OCI-LY1 (cell line): ENCODE data around the gene KCNN3.

ENCODE experiments used
- H2AFZ ChIP-seq: fragments of 200-600 bp; sonication (generic), shearing (Covaris generic); 2 replicates; pipeline ENCODE4 v1.6.0; 2014; ENCODE audit warnings: antibody characterized with exemption, mild to moderate bottlenecking, low read length
- H3F3A ChIP-seq: fragments of 200-600 bp; sonication (generic), shearing (Covaris generic); 2 replicates; pipeline ENCODE4 v1.6.0; 2014; ENCODE audit warnings: mild to moderate bottlenecking, antibody characterized with exemption, low read length, moderate library complexity; ENCODE audit not compliant: insufficient read depth
- H3K27ac ChIP-seq: fragments of 200-600 bp; sonication (generic); 2 replicates; pipeline ENCODE4 v1.5.1; 2014; ENCODE audit warnings: low read length, mixed run types, mild to moderate bottlenecking, low read depth; ENCODE audit not compliant: poor library complexity, severe bottlenecking
- H3K27me3 ChIP-seq: fragments of 200-600 bp; sonication (generic); 2 replicates; pipeline ENCODE4 v1.6.0; 2014; ENCODE audit warnings: antibody characterized with exemption, mild to moderate bottlenecking, low read length, moderate library complexity; ENCODE audit not compliant: insufficient read depth
- H3K36me3 ChIP-seq: fragments of 200-600 bp; sonication (generic); 2 replicates; pipeline ENCODE4 v1.6.1; 2014; ENCODE audit warnings: mild to moderate bottlenecking, antibody characterized with exemption, low read length, moderate library complexity, mixed read lengths; ENCODE audit not compliant: insufficient read depth
- H3K4me1 ChIP-seq: fragments of 200-600 bp; sonication (generic); 2 replicates; pipeline ENCODE4 v1.5.1; 2014; ENCODE audit warnings: mild to moderate bottlenecking, low read length, moderate library complexity; ENCODE audit not compliant: insufficient read depth, severe bottlenecking
- H3K4me2 ChIP-seq: fragments of 200-600 bp; sonication (generic), shearing (Covaris generic); 2 replicates; pipeline ENCODE4 v1.6.1; 2014; ENCODE audit warnings: low read length
- H3K4me3 ChIP-seq: fragments of 200-600 bp; sonication (generic); 2 replicates; pipeline ENCODE4 v1.5.1; 2014; ENCODE audit warnings: low read length, low read depth, mild to moderate bottlenecking, mixed read lengths; ENCODE audit not compliant: poor library complexity, severe bottlenecking
- H3K79me2 ChIP-seq: fragments of 200-600 bp; shearing (Covaris generic); 2 replicates; pipeline ENCODE4 v1.6.1; 2016; ENCODE audit warnings: mixed run types, low read length, mixed read lengths; ENCODE audit not compliant: insufficient read depth
- H3K9ac ChIP-seq: fragments of 200-600 bp; sonication (generic), shearing (Covaris generic); 2 replicates; pipeline ENCODE4 v1.6.1; 2014; ENCODE audit warnings: mild to moderate bottlenecking, low read length, mixed read lengths
- H3K9me2 ChIP-seq: fragments of 200-600 bp; sonication (generic), shearing (Covaris generic); 2 replicates; pipeline ENCODE4 v1.6.1; 2014; ENCODE audit warnings: low read depth, mild to moderate bottlenecking, low read length, mixed read lengths
- H3K9me3 ChIP-seq: fragments of 200-600 bp; shearing (Covaris generic); 2 replicates; pipeline ENCODE4 v1.6.1; 2014; ENCODE audit warnings: low read length, mixed read lengths
- H4K20me1 ChIP-seq: fragments of 200-600 bp; sonication (generic), shearing (Covaris generic); 2 replicates; pipeline ENCODE4 v1.6.0; 2016; ENCODE audit warnings: mild to moderate bottlenecking, low read length; ENCODE audit not compliant: insufficient read depth
- EZH2 ChIP-seq: fragments of 200-600 bp; sonication (generic), shearing (Covaris generic); IDR thresholded peaks from 2 replicates; pipeline ENCODE4 v1.8.0; 2017; ENCODE audit warnings: borderline replicate concordance, mixed run types, mild to moderate bottlenecking, antibody characterized with exemption, low read length, moderate library complexity, mixed read lengths
- TF ChIP-seq, protein P1 (sequence below): fragments of 200-600 bp; sonication (generic), shearing (Covaris generic); IDR thresholded peaks from 2 replicates; pipeline ENCODE4 v1.5.1; 2017; ENCODE audit warnings: mild to moderate bottlenecking, antibody characterized with exemption, low read length, moderate library complexity, mixed read lengths

The KCNN3 gene

DNA sequence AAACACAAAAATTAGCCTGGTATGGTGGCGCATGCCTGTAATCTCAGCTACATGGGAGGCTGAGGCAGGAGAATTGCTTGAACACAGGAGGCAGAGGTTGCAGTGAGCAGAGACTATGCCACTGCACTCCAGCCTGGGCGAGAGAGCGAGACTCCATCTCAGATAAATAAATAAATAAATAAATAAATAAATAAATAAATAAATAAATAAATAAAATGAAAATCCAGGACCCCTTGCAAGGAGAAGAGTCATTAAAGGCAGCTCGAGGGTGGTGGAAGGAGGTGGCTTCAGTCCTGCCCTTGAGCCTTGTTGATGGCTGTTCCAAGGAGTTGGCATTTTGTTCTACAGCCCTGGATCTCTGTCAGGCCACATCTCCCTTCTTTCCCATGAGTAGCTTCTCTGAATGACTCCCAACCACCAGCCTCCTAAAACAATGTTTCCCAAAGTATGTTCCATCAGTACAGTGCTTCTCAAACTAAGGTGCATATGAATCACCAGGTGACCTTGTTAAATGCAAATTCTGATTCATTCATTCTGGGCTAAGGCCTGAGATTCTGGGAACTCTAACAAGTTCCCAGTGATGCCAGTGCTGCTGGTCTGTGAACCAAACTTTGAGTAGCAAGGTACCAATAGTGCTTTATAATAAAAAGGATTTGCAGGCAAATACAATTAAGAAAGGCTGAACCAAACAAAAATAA is 99.0 kb downstream of the KCNN3 start:
- H3K4me2 ChIP-seq = no peak overlapping the region
- TF ChIP-seq, protein P1, sequence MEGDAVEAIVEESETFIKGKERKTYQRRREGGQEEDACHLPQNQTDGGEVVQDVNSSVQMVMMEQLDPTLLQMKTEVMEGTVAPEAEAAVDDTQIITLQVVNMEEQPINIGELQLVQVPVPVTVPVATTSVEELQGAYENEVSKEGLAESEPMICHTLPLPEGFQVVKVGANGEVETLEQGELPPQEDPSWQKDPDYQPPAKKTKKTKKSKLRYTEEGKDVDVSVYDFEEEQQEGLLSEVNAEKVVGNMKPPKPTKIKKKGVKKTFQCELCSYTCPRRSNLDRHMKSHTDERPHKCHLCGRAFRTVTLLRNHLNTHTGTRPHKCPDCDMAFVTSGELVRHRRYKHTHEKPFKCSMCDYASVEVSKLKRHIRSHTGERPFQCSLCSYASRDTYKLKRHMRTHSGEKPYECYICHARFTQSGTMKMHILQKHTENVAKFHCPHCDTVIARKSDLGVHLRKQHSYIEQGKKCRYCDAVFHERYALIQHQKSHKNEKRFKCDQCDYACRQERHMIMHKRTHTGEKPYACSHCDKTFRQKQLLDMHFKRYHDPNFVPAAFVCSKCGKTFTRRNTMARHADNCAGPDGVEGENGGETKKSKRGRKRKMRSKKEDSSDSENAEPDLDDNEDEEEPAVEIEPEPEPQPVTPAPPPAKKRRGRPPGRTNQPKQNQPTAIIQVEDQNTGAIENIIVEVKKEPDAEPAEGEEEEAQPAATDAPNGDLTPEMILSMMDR = no peak
- no peak for TF ChIP-seq EZH2
- H4K20me1 ChIP-seq = no peaks in the 10 kb centered on the region
- no peak overlapping the region for H3K27ac ChIP-seq
- no peaks in the 10 kb centered on the region for H3F3A ChIP-seq
- no peak overlapping the region for H3K4me3 ChIP-seq
- H3K27me3 ChIP-seq = no peaks in the 10 kb centered on the region
- H3K9me3 ChIP-seq = no peaks in the 10 kb centered on the region
- no peaks in the 10 kb centered on the region for H3K4me1 ChIP-seq
- peaks cover 68% of the 10 kb centered on the region for H3K36me3 ChIP-seq
- H3K9me2 ChIP-seq = no peaks in the 10 kb centered on the region
- H3K79me2 ChIP-seq = no peaks in the 10 kb centered on the region
- H3K9ac ChIP-seq = no peak overlapping the region
- no peak overlapping the region for H2AFZ ChIP-seq

- Histone ChIP-seq H3F3A (no peaks in the 10 kb centered on the region), H2AFZ (no peak overlapping the region), H3K4me1 (no peaks in the 10 kb centered on the region), H3K9ac (no peak overlapping the region), H3K4me3 (no peak overlapping the region), H3K79me2 (no peaks in the 10 kb centered on the region), H3K36me3 (peaks cover 62% of the 10 kb centered on the region), H3K27me3 (no peaks in the 10 kb centered on the region), H3K9me2 (no peaks in the 10 kb centered on the region), H4K20me1 (no peaks in the 10 kb centered on the region), H3K9me3 (no peaks in the 10 kb centered on the region), H3K27ac (no peak overlapping the region), H3K4me2 (no peak overlapping the region)
- TF ChIP-seq, protein P1 = no peak
- TF ChIP-seq EZH2 = no peak
Measured at GRCh38 chr1:154769193-154769895, 100.7 kb downstream of the KCNN3 start.

GRCh38 chr1:154768456-154769125 is 101.5 kb downstream of the KCNN3 start:
- Histone ChIP-seq H3K9ac (no peak overlapping the region), H3K4me2 (no peak overlapping the region), H3K9me2 (no peaks in the 10 kb centered on the region), H3K4me3 (no peak overlapping the region), H3K4me1 (no peaks in the 10 kb centered on the region), H3K79me2 (no peaks in the 10 kb centered on the region), H3K36me3 (peaks cover 58% of the 10 kb centered on the region), H3K27me3 (no peaks in the 10 kb centered on the region), H3K27ac (no peak overlapping the region), H3K9me3 (no peaks in the 10 kb centered on the region), H2AFZ (no peak overlapping the region), H3F3A (no peaks in the 10 kb centered on the region), H4K20me1 (no peaks in the 10 kb centered on the region)
- TF ChIP-seq, protein P1 = no peak
